DND-41 (cell line): ENCODE data around the gene CHAT.

Source experiments
- ATAC-seq: fragments of 200-7000 bp; cut with Tn5 transposase; 3 replicates; pipeline ENCODE4 v1.9.1; 2021; ENCODE audit warnings: low read depth; ENCODE audit not compliant: insufficient read depth
- DNase-seq: peaks from one replicate; pipeline ENCODE4 v3.0.0-alpha.2; 2020
- H2AFZ ChIP-seq: 2 replicates; pipeline ENCODE4 v1.6.0; 2012; ENCODE audit warnings: low read depth, low read length
- H3K27ac ChIP-seq: 2 replicates; pipeline ENCODE4 v1.5.1; 2012; ENCODE audit warnings: low read length, inconsistent platforms
- H3K27me3 ChIP-seq: fragments of 200-600 bp; sonication (generic); 2 replicates; pipeline ENCODE4 v1.6.0; 2012; ENCODE audit warnings: low read length, mild to moderate bottlenecking, inconsistent platforms; ENCODE audit not compliant: insufficient read depth, poor library complexity
- H3K36me3 ChIP-seq: 2 replicates; pipeline ENCODE4 v1.5.1; 2012; ENCODE audit warnings: low read length, inconsistent platforms; ENCODE audit not compliant: insufficient read depth
- H3K4me1 ChIP-seq: 2 replicates; pipeline ENCODE4 v1.5.1; 2012; ENCODE audit warnings: mild to moderate bottlenecking, low read length; ENCODE audit not compliant: insufficient read depth
- H3K4me2 ChIP-seq: 2 replicates; pipeline ENCODE4 v1.6.0; 2012; ENCODE audit warnings: mild to moderate bottlenecking, moderate library complexity, low read length, inconsistent platforms; ENCODE audit not compliant: insufficient read depth
- H3K4me3 ChIP-seq, 2 experiments: fragments of 200-600 bp in 1 of 2; shearing (Covaris generic) in 1 of 2; 2 replicates each; pipeline ENCODE4 v1.5.1; 2012 to 2016; ENCODE audit warnings: inconsistent platforms in 2 of 2, low read length in 2 of 2, mild to moderate bottlenecking in 2 of 2, low read depth in 1 of 2, moderate library complexity in 1 of 2
- H3K79me2 ChIP-seq: 2 replicates; pipeline ENCODE4 v1.6.0; 2012; ENCODE audit warnings: low read length, inconsistent platforms; ENCODE audit not compliant: insufficient read depth
- H3K9ac ChIP-seq: 2 replicates; pipeline ENCODE4 v1.6.0; 2012; ENCODE audit warnings: low read depth, mild to moderate bottlenecking, inconsistent platforms, low read length, moderate library complexity
- H3K9me3 ChIP-seq: 2 replicates; pipeline ENCODE4 v1.5.1; 2012; ENCODE audit warnings: low read length, moderate library complexity, mild to moderate bottlenecking, inconsistent platforms; ENCODE audit not compliant: insufficient read depth, severe bottlenecking
- H4K20me1 ChIP-seq: 2 replicates; pipeline ENCODE4 v1.6.0; 2012; ENCODE audit warnings: low read length; ENCODE audit not compliant: insufficient read depth
- EZH2 ChIP-seq: IDR thresholded peaks from 3 replicates; pipeline ENCODE4 v1.6.1; 2012; ENCODE audit warnings: borderline replicate concordance, low read depth, mild to moderate bottlenecking, moderate library complexity, low read length, inconsistent platforms; ENCODE audit not compliant: severe bottlenecking
- TF ChIP-seq, protein P1 (sequence below): IDR thresholded peaks from 2 replicates; pipeline ENCODE4 v1.5.1; 2012; ENCODE audit warnings: borderline replicate concordance, low read length, moderate library complexity, mild to moderate bottlenecking; ENCODE audit not compliant: poor library complexity, severe bottlenecking; ENCODE audit errors: extremely low read depth

CHAT gene

DNA sequence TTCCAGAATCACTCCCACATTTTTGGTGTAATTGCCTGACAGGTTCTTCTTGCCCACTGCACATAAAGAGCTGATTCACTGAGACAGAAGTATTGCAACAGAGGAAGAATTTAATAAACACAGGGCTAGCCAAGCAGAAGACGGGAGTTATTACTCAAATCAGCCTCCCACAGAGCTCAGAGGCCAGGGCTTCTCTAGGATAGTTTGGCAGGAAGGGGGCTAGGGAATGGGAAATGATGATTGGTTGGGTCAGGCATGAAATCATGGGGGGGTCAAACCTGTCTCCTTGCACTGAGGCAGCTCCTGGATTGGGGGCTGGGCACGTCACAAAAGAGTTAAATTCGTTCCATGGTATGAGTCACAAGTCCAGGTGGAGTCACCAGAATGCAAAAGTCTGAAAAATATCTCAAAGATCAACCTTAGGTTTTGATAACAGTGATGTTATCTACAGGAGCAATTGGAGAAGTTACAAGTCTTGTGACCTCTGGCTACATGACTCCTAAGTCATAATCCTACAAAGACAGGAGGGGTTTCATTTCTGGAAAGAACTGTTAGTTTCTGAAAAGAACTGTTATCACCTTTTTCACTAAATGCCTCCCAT lies 44.7 kb upstream of the CHAT start:
- Histone ChIP-seq H4K20me1 (no peaks in the 10 kb centered on the region), H3K27me3 (no peaks in the 10 kb centered on the region), H3K79me2 (no peaks in the 10 kb centered on the region), H2AFZ (no peak overlapping the region), H3K9me3 (no peaks in the 10 kb centered on the region), H3K4me1 (no peaks in the 10 kb centered on the region), H3K4me3 (no peak overlapping the region), H3K27ac (no peak overlapping the region), H3K36me3 (no peaks in the 10 kb centered on the region), H3K9ac (no peak overlapping the region), H3K4me2 (no peak overlapping the region)
- TF ChIP-seq, protein P1, sequence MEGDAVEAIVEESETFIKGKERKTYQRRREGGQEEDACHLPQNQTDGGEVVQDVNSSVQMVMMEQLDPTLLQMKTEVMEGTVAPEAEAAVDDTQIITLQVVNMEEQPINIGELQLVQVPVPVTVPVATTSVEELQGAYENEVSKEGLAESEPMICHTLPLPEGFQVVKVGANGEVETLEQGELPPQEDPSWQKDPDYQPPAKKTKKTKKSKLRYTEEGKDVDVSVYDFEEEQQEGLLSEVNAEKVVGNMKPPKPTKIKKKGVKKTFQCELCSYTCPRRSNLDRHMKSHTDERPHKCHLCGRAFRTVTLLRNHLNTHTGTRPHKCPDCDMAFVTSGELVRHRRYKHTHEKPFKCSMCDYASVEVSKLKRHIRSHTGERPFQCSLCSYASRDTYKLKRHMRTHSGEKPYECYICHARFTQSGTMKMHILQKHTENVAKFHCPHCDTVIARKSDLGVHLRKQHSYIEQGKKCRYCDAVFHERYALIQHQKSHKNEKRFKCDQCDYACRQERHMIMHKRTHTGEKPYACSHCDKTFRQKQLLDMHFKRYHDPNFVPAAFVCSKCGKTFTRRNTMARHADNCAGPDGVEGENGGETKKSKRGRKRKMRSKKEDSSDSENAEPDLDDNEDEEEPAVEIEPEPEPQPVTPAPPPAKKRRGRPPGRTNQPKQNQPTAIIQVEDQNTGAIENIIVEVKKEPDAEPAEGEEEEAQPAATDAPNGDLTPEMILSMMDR = no peak
- no peak for TF ChIP-seq EZH2
- DNase-seq (no peak), ATAC-seq (no peak)

DNA sequence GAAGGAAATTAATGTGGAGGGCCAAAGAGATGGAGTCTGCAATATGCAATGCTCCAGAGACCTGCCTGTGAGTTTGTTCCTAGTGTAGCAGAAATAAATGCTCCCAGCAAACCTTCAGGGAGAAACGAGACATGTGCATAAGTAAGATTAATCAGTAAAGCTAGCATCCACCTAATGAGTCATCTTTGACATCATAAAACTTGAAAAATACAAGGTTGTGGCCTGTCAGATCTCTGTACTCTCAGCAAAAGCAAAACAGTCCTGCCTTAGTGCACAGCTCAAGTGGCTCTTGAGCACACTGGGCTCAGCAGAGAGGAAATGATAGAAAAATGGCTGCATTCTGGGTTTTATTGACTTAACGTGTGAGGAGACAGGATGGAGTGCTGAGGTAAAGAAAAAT lies 42.4 kb upstream of the CHAT start:
- Histone ChIP-seq H4K20me1 (no peaks in the 10 kb centered on the region), H3K9ac (no peak overlapping the region), H3K27ac (no peak overlapping the region), H3K79me2 (no peaks in the 10 kb centered on the region), H3K36me3 (no peaks in the 10 kb centered on the region), H3K4me2 (no peak overlapping the region), H3K4me3 (no peak overlapping the region), H2AFZ (no peak overlapping the region), H3K4me1 (no peaks in the 10 kb centered on the region), H3K9me3 (no peaks in the 10 kb centered on the region), H3K27me3 (no peaks in the 10 kb centered on the region)
- TF ChIP-seq EZH2 = no peak
- TF ChIP-seq, protein P1 = no peak
- no peak for ATAC-seq
- no peak for DNase-seq

DNA sequence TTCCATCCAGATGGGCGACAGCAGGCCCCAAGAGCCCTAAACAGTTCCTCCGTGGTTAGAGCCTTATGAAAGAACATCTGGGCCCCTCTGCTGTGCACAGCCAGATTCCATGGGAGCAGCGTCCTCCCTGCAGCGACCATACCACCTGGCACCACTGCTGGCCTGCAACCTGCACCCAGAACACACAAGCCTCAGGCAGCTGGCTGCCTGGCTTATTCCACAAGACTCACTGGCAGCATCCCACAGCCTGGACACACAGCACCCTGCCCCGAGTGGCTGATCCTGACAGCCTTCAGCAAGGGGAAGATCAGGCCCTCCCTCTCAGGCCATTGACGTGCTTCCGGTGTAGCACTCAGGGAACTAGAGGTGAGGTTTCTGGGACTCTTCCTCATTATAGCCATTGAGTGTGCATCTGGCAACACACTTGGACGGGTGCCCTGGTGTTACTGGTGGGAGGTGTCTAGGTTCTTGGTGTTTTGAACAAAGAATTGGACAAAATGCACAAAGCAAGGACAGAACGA lies 41.2 kb upstream of the CHAT start:
- H3K27me3 ChIP-seq = no peaks in the 10 kb centered on the region
- H3K9me3 ChIP-seq = no peaks in the 10 kb centered on the region
- H3K36me3 ChIP-seq = no peaks in the 10 kb centered on the region
- TF ChIP-seq, protein P1 = no peak
- no peak for TF ChIP-seq EZH2
- H3K9ac ChIP-seq = no peak overlapping the region
- H3K27ac ChIP-seq = no peak overlapping the region
- no peak for DNase-seq
- H3K79me2 ChIP-seq = no peaks in the 10 kb centered on the region
- ATAC-seq = no peak
- H2AFZ ChIP-seq = no peak overlapping the region
- H3K4me3 ChIP-seq = no peak overlapping the region
- H3K4me2 ChIP-seq = no peak overlapping the region
- H3K4me1 ChIP-seq = no peaks in the 10 kb centered on the region
- H4K20me1 ChIP-seq = no peaks in the 10 kb centered on the region
